ENCODE results near the gene SLC36A3. TPM values are rescaled to one million over a fixed set of nuclear protein-coding genes. Genes with fewer than 3 reads are reported as not detected.

Gene SLC36A3
- total RNA-seq, 2 donors from 2014 or later, result 0.28 TPM; not detected in 1

DNA sequence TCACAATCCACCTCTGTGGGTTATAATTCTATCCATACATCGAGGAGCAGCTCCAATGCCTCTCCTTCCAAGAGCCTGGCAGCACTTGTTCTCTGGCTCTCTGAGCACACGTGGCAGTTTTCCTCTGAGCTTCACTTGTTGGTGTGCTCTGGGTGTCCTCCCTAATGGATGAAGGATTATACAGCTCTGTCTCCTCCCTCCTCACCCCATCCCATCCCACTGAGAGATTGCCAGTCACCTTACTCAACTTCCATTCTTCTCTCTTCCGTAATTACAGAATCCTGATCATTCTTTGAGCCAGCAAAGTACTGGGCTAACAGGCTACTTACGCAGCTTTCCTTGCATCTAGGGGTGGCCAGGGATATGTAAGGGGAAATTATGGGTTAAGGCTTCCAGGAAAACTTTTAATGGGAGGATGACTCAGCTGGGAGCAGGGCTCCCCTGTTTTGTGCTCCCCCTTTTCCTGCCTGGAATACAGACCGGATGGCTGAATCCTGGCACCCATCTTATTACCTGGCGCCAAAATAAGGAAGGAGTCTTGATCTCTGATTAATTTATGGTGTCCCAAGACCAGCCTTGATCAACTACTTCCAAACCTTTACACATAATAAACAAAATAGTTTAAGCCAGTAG, 73.4 kb downstream of the SLC36A3 start:
- Histone ChIP-seq H3K9me3 (no peaks in the 10 kb centered on the region), H3K36me3 (no peaks in the 10 kb centered on the region), H3K27ac (no peak overlapping the region), H3K27me3 (replicated peaks; ENCODE audit: insufficient read depth) (no peaks in the 10 kb centered on the region), H3K4me1 (replicated peaks) (peaks cover 4% of the 10 kb centered on the region), H3K4me3 (no peak overlapping the region)
- 44% methylated on average over 6 of the region's 6 CpGs for WGBS
- DNase-seq (ENCODE audit: low spot score), result no peak
- TF ChIP-seq POLR2A (IDR thresholded peaks at IDR 0.05), result no peak
- TF ChIP-seq POLR2AphosphoS5 (IDR thresholded peaks at IDR 0.05), result no peak
- TF ChIP-seq, protein P1, sequence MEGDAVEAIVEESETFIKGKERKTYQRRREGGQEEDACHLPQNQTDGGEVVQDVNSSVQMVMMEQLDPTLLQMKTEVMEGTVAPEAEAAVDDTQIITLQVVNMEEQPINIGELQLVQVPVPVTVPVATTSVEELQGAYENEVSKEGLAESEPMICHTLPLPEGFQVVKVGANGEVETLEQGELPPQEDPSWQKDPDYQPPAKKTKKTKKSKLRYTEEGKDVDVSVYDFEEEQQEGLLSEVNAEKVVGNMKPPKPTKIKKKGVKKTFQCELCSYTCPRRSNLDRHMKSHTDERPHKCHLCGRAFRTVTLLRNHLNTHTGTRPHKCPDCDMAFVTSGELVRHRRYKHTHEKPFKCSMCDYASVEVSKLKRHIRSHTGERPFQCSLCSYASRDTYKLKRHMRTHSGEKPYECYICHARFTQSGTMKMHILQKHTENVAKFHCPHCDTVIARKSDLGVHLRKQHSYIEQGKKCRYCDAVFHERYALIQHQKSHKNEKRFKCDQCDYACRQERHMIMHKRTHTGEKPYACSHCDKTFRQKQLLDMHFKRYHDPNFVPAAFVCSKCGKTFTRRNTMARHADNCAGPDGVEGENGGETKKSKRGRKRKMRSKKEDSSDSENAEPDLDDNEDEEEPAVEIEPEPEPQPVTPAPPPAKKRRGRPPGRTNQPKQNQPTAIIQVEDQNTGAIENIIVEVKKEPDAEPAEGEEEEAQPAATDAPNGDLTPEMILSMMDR (IDR thresholded peaks at IDR 0.05), result no peak
- intact Hi-C loops (cut with DNase I), result loop anchor here (10.0 kb wide), 1 partner anchor 165 kb away; no protein-coding TSS in a partner anchor

DNA sequence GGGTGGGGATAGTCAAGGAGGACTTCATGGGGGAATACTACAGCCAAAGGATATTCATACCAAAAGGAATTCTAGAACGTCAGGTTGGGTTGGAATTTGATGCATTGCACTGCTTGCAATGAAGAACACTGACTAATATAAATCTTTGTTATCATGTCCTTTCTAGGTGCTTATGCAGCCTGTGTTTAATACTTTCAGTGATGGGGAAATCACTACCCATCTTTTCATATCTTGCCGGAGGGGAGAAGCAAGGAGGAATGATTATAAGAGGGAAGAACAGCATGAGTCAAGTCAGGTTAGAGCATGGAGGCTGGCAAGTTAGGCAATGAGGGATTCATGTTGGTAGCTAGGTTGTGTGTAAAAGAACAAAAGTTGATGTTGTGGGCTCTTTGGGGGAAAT, 74.6 kb downstream of the SLC36A3 start:
- Histone ChIP-seq H3K27ac (no peak overlapping the region), H3K27me3 (replicated peaks; ENCODE audit: insufficient read depth) (no peaks in the 10 kb centered on the region), H3K4me3 (no peak overlapping the region), H3K36me3 (no peaks in the 10 kb centered on the region), H3K4me1 (replicated peaks) (no peaks in the 10 kb centered on the region), H3K9me3 (no peaks in the 10 kb centered on the region)
- WGBS, result 69% methylated on average over 2 of the region's 2 CpGs
- intact Hi-C loops (cut with DNase I), result no loop called here
- TF ChIP-seq POLR2A (IDR thresholded peaks at IDR 0.05), result no peak
- no peak for TF ChIP-seq POLR2AphosphoS5 (IDR thresholded peaks at IDR 0.05)
- TF ChIP-seq, protein P1 (IDR thresholded peaks at IDR 0.05), result no peak
- no peak for DNase-seq (ENCODE audit: low spot score)

DNA sequence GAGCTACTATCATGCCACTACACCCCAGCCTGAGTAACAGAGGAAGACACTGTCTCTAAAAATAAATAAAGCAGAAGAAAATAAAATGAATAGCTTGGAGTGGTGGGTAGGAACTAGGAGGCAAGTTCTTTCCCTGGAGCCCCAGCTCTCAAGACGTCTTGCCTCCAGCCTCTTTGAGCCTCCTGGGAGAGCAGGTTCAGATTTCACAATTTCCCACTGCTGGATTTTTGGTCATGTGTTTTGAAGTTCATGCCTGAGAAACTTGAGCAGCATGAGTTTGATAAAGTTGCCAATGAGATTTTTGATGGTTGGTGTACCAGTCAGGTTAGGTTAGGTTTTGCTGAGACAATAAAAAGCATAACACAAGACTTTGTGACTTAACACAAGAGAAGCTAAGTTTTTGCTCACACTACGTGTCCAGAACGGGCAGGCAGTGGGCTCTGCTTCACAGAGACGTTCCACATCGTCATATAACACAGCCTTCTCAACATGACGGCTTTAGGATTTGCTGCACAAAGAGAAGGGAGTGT, 75.6 kb downstream of the SLC36A3 start:
- no peak for TF ChIP-seq POLR2A (IDR thresholded peaks at IDR 0.05)
- TF ChIP-seq POLR2AphosphoS5 (IDR thresholded peaks at IDR 0.05), result no peak
- TF ChIP-seq, protein P1 (IDR thresholded peaks at IDR 0.05), result no peak
- 68% methylated on average over 6 of the region's 6 CpGs for WGBS
- Histone ChIP-seq H3K27ac (no peak overlapping the region), H3K4me1 (replicated peaks) (no peaks in the 10 kb centered on the region), H3K4me3 (no peak overlapping the region), H3K9me3 (no peaks in the 10 kb centered on the region), H3K36me3 (no peaks in the 10 kb centered on the region), H3K27me3 (replicated peaks; ENCODE audit: insufficient read depth) (no peaks in the 10 kb centered on the region)
- intact Hi-C loops (cut with DNase I), result no loop called here
- no peak for DNase-seq (ENCODE audit: low spot score)

Other genes starting within 250 kb of the SLC36A3 start
- 10 to 100 TPM; 61.9 to 81.6 TPM for gene TNIP1, start 222.7 kb downstream of the SLC36A3 start, total RNA-seq
- 100 to 1,000 TPM in 1 of 2 donors, 10 to 100 TPM in 1; 85.7 to 184 TPM for gene ANXA6, start 146.0 kb downstream of the SLC36A3 start, total RNA-seq
- gene CCDC69, start 79.7 kb downstream of the SLC36A3 start, total RNA-seq, result 10 to 100 TPM; 28.2 to 53.8 TPM
- gene GM2A, start 50.6 kb downstream of the SLC36A3 start, total RNA-seq, result 10 to 100 TPM; 48.9 to 60.0 TPM
- gene SLC36A2, start 43.8 kb upstream of the SLC36A3 start, total RNA-seq, result under 1 TPM in 1 of 2 donors, not detected in 1; 0.74 TPM
- 10 to 100 TPM in 1 of 2 donors, 1 to 10 TPM in 1; 7.7 to 37.7 TPM for gene SLC36A1, start 143.8 kb upstream of the SLC36A3 start, total RNA-seq